NCI-H2029 treated with DMSO at 0.1 percent for 48 hours (cell line): ENCODE measurements around the gene USP6NL.
"Not testable (repeated sequence)": the region's sequence is repeated elsewhere in the genome, so short reads cannot be mapped to it uniquely, and the experiment has no call there.

Source experiments
- DNase-seq: peaks from one replicate; lab custom pipeline; 2025; lab: John Stamatoyannopoulos, UW

Gene USP6NL

DNA sequence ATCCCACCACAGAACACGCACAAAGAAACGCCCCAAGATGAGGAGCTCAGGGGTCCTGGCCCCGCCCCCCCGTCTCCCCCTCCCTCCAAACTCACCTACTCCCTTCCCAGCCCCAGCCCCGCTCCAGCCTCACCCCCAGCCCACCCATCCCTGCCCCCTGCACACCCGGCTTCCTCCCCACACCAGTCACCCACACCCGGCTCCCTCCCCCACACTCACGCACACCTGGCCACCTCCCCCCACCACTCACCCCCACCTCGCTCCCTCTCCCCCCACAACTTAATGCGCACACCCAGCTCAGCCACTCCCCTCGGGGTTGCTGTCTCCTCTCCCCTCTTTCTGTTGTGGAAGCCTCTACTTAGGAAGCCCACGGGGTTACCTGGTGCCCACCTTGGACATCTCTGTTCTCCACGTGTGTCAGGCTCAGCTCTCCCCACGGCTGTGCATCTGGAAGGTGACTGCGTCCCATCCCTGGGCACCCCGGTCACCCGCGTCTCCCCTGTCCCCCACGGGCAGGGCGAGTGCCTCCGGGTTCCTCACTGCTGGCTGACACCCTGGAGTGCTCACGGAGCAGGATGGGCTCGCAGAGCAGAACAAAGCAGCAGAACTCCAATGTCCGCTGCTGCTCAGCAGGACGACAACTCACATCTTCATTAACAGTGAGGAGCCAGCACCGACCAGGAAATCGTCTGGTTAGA is 166.8 kb downstream of the USP6NL start:
- no peak for DNase-seq

DNA sequence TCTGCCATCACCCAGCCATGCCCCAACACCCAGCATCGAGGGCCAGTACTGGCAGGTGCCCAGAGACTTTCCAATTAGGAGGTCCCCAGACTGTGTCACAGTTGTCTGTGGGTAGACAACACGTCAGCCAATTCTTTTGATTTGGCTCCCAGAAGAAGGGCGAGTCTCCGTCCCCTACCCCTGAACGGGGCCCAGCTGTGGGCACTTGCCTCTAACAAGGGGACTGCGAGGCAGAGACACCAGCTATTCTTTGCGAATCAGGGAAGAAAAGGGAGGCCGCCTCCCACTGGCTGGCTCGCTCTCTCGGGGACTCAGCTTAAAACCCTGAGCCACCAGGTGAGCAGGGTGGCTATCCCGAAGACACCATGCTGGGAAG is 167.3 kb downstream of the USP6NL start:
- no peak for DNase-seq

DNA sequence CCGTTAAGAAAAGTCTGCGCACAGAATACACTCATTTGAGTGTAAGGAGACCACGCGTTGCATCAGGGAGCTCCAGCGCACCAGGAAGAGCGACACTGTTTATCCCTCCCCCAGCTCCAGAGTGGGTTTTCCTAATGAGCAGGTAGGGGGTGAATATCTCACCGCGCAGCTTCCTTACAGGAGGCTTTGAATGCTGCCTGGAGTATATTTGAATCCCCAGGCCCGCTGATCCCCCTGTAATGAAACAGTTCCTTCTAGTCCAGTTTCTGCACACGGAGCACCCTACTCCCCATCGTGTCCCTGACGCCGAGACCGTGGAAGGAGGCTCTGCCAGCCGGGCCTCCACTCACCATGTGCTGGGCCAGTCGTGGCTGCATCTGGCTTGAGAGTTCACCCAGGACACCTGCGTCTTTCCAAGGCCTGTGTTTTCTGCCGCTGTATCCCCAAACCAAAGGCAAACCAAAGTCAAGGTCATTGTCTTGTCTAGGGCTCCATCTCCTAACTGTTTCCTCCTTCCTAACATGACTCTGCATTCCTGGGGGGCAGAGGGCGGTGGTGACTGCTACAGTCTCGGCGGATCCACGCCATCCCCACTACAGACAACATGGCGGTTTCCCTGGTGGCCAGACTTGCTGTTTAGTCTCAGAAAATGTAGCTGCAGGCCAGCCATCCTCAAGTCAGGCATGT is 167.8 kb downstream of the USP6NL start:
- DNase-seq, result no peak

DNA sequence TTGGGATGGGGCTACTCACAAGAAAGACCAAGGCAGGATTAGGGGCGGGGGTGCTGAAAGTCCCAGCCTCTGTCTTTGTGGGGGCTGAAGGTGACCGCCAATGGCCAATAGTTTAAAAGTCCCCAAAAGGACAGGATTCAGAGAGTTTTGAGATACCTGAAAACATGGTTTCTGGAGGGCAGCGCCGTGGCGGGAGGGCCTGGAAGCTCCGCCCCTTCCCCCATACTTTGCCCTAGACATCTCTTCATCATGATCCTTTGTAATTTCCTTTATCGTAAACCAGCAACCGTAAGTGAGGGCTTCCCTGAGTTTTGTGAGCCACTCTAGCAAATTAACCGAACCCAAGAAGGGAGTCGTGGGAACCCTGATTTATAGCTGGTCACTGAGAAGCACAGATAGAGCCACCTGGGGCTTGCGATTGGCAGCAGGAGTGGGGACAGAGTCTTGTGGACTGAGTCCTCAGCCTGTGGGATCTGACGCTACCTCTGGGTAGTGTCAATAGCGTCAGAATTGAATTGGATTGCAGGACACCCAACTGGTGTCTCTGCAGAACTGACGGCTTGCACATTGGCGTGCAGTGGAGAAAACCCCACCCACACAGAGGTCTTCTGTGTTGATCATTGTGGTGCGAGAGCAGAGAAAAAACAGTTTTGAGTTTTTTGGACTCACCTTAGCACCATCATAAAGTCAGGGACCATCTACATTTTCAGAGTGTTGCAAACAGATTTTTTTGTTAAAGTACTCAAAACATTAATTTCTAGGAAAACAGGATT is 169.3 kb downstream of the USP6NL start:
- DNase-seq, result no peak

DNA sequence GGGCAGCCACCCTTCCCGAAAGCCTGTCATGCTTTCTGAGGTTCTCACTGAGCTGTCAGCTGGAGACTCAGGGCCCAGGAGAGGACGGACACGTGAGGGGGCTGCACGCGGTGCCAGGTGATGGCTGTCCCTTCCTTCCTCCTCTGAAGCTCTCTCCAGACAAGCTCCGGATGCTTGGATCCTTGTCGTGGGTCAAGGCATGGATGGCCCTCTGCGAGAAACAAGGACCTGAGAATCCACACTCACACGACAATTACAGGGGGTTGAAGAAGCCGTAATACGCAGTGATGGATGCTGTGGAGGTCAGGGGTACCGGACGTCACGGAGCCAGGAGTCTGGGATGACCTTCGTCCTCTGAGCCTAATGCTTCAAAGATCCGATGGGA is 170.3 kb downstream of the USP6NL start:
- no peak for DNase-seq

DNA sequence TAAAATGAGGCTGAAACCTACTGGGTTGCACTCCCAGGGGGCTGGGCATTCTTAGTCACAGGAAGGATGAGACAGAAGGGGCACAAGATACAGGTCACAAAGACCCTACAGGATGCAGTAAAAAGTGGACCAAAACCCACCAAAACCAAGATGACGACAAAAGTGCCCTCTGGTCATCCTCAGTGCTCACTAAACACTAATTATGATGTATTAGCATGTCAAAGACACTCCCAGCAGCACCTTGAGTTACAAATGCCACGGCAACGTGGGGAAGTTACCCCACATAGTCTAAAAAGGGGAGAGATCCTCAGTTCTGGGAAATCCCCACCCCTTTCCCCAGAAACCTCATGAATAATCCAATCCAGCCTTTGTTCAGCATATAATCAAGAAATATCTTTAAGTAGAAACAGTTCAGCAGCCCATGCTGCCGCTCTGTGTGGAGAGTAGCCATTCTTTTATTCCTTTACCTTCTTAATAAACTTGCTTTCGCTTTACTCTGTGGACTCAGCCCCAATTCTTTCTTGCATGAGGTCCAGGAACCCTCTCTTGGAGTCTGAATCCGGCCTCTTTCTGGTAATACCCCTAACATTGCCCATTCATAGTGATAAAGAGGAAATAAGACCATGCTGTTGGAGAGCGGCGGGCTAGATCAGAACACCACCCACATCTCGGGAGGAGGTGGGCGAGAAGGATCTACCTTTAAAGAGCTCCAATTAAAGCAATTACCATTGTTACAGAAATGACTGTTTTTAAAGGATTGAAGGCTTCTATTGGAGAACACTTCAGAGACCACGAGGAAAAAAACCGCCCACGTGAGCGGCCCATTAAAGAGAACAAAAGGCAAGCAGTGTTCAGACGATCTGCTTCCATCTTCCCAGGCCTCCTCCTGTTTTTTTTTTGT is 170.9 kb downstream of the USP6NL start:
- DNase-seq, result no peak

DNA sequence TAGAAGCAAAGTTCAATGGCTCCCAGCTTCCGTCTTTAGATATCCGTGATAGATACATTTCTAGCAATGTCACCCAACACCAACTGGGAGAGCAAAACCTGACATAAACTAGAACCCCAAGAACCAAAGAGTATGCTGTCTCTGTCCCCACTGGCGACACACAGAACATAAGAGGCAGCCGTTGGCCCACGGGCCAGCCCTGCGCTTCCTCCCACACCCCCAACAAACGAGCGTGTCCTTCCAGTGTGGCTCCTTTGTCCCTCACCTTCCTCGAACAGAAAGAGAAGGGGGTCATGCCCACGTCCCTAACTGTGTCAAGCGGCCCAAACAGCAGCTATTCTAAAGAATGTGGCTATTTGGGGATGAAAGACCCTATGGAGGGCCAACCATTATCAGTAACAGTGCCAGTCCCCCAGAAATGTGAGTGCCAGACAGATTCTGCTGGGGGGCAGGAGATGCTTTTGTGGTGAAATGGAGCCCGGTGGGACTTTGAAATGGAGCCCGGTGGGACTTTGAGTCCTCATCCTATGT is 171.9 kb downstream of the USP6NL start:
- DNase-seq, result no peak

DNA sequence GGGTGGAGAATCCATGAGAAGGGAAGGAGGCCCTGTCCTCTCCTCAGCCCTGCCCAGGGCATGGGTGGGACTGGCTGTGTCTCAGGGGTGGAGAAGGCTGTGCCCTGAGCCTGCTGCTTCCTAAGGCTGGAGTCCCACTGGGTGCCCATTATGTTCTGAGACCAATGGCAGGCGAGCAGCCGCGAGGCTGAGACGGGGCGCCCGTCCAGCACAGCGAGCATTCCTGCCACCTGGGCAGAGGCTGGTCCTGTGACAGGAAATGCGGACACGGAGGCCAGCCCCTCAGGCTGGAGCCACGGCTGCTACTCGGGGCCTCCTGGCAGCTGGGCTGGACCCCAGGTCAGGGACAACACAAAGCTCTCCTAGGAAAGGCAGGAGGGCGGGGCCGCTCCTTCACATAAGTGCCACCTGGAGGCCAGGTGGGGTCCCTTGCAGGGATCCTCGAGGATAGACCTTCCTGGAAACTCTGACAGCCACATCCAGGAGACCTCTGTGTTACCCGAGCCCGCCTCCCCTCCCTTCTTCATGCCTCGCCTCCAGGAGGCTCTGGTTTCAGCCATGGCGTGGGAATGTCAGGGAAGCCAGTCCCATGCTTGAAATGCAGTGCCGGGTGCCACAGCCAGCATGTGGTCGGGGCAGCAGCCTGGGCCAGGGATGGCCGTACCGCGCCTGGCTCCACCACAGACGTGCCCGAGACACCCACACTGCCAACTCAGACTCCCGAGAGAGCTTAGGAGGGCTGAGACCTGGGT is 173.9 kb downstream of the USP6NL start:
- DNase-seq, result no peak

DNA sequence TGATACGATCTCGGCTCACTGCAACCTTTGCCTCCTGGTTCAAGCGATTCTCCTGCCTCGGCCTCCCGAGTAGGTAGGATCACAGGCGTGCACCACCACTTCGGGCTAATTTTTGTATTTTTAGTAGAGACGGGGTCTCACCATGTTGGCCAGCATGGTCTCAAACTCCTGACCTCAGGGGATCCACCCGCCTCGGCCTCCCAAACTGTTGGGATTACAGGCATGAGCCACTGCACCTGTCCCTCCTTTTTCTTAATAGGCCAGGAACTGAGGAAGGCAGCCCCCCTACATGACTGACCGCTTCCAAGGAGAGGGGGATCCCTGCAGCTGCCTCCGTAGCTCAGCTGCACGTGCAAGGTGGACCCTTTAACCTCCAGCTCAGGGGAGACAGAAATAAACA is 175.0 kb downstream of the USP6NL start:
- not testable (repeated sequence) for DNase-seq

DNA sequence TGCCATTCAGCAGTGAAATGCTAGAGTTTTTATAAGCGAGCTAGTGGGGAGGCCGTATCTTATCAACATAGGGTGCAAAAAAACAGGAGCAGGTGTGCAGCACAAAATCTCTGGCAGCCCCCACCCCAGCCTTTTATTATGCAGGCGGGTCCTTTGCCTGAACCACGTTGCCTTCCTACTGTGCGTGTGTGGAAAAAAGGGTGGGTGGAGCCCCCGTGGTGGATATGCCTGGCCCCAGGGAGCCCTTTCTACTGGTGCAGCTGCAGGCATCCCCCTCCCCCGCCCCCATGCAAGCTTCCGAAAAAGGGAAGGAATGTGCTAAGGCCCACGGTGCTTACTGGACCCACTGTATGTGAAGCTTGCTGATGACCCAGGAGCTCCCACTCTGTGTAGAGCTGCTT is 175.9 kb downstream of the USP6NL start:
- DNase-seq, result no peak

DNA sequence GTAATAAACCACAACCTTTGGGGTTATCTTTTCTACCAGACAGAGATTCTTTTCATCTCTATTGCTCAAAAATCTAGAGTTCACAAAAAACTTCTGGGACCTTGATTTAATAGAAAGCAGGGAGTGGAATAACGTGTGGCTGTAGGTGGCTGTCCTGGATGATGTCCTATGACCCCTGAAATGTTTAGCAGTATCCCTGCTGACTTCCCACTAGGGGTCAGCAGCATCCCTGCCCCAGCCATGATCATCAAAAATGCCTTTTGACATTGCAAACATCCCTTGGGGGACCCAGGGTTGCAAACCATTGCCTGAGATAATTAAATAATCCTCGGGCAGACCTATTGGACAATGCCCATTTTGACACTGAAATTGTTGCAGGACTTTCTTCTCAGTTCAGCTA is 177.1 kb downstream of the USP6NL start:
- no peak for DNase-seq

DNA sequence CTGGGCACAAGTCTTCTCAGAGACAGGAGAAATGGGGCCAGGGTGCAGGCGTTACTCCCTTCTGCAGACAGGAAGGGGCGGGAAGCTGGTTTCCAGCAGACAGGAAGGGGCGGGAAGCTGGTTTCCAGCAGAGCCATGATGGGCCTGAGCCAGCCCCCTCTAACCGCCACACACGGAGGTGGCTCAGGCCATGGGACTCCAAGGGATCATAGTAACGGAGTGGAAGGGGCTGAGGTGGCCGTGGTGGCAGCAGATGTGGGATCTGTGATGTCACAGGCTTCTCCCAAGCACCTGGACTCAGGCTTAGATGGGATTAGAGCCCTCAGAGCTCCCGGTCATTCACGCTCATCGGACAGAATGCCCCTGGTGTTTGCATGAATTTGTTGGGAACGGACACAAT is 177.8 kb downstream of the USP6NL start:
- DNase-seq, result no peak

DNA sequence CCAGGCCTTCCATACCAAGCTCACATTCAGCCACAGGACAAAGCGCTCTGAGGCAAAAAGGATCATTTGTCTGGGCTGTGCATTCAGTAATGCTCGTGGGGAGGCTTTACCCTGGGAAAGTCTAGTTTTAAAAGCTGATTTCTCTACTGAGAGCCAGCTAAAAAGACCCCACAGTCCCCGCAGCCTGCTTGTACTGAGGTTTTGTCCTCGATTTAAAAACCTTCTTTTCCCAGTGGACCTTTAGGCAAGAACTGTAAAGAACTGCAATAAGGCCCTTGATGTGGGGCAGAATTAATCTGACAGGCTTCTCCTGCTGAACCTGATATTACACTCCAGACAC is 180.3 kb downstream of the USP6NL start:
- DNase-seq, result no peak

DNA sequence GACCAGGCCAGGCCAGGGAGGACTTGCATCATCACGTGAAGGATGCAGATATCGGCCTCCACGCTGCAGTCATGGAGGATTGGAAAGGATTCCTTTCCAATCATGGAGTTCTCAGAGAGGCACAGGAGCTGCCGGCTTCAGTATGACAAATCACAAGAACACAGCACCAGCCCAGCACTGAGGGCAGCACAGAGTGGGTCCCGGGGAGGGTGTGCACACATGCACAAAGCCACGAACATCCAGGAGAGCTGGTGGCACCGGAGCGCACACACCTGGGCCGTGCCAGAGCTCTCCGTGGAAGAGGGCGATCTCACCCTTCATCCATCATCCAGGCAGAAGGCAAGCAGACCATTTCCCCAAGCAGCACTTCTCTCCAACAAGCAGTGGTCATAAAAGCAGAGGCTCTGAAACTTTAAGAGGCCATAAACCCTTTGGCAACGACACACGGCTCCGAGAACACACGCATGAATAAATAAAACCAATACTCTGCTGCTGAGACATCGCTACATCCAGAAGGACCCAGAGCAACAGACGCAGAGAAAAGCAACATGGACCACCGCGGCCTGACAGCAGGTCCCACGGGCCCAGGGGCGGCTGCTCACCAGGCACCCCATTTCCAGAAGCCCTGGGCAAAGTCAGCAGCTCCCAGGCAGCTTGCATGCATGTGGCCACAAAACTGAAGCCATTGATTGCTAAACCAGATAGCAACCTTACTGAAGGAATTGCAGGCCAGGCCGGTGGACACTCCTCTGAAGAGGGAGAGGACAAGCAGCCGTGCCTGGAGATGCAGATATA is 180.8 kb downstream of the USP6NL start:
- DNase-seq, result no peak

DNA sequence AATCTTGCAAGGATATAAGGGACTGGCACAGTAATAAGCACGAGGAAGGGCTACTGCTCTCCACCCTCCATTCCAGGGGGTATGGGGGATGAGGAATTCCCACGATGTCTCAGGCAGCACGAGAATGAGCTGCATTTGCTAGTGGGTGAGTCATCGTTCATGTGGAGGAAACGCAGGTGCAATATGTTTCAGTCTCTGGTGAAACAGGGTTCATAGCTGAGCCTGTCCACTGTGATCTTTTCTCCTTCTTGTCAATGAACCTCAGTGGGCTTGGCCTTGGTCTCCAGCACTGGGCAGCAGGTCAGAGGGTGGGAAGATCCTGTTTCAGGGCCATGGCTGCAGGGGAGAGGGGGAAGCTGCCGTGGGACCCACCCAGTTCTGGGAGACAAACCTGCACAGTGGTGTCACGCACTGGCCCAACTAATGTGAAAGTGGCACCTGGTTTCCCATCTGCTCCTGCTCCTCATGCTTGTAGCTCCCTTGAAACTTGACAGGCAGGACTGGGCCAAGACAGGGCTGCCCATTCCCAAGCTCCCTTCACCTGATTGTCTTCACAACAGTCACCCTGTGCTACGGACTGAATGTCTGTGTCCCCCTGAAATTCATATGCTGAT is 181.9 kb downstream of the USP6NL start:
- no peak for DNase-seq

DNA sequence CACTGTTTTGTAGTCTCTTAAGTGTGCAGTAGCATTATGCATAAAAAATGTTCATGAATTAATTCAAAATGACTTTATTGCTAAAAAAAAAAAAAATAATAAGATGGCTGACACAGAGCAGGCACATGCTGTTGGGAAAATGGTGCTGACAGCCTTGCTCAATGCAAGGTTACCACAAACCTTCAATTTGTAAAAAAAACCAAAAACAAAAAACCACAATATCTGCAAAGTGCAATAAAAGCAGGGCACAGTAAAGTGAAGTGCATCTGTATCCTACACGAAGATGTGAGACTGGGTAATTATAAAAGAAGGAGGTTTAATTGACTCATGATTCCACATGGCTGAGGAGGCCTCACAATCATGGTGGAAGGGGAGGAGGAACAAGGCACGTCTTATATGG is 185.8 kb downstream of the USP6NL start:
- no peak for DNase-seq

DNA sequence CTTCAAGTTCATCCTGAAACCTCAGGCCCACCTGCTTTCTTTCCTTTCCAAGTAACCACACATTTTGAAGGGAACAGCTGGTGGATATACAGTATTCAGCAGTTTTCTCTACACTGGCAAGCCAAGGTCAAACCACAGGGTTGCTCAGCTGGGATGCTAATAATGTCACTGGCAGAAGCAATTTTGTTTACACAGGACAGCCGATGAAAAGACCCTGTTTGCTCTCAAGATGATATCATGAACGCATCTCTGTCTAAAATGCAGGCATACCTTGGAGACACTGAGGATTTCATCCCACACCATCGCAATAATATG is 186.2 kb downstream of the USP6NL start:
- DNase-seq, result no peak

DNA sequence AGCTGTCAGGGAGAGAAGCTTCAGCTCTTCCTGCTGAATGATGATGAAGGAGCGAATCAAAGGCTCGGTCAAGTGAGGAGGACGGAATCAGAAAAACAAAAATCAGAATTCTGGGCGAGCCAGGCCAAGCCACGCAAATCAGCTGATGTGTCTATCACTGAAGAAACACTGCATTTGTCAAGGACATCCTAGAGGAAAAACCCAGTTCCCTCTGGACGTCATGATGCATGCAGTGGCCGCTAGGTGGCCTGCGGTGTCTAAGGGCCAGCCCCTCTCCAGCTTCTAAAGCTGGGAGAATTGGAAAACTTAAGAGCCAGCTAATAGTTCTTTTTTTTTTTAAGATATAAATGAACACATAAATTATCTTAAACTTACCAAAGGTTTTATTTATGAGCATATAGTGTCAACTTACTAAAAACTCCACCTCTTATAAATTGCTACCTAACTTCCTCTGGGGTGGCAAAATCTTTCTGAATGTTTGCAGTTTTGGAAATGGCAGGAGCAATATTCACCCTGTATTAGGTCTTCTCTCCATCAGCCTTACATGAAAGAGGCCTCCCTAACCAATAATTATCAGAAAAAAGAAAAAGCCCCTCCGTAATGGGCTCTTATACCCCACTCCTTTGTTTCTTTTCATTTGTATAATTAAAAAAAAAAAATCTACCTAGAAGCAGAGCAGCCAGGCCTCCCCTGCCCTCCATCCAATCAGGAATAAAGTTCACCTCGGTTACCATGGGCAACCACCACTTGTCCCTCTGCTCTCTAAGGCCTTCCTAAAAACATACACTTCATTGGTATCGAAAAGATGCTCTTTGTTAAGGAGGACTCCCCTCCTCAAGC is 186.8 kb downstream of the USP6NL start:
- DNase-seq, result no peak

DNA sequence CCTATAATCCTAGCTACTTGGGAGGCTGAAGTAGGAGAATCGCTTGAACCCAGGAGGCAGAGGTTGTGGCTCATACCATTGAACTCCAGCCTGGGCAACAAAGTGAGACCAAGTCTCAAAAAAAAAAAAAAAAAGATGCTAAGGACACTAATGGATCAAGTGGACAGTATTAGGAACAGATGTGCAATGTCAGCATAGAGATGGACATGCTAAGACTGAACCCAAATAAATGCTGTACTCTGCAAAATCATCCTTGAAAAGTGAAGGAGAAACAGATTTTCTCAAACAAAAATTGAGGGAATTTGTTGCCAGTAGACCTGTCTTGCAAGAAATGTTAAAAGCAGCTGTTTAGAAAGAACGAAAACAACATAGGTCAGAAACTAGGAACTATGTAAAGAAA is 194.5 kb downstream of the USP6NL start:
- no peak for DNase-seq
